K562 (cell line): ENCODE data around the gene WASF2. TPM values are rescaled to one million over a fixed set of nuclear protein-coding genes. Genes with fewer than 3 reads are reported as not detected.

Source experiments
- ATF1 ChIP-seq, 2 experiments: fragments of 450-650 bp in 1 of 2; IDR thresholded peaks; 2 replicates each; pipeline ENCODE4 v1.6.1; 2016; ENCODE audit warnings: missing compliant biosample characterization in 1 of 2, missing genetic modification characterization in 1 of 2
- BCOR ChIP-seq: fragments of 450-650 bp; IDR thresholded peaks from 2 replicates; pipeline ENCODE4 v1.6.1; 2016
- BRD4 ChIP-seq: fragments of 200-600 bp; sonication (generic); IDR thresholded peaks from 2 replicates; pipeline ENCODE4 v1.6.1; 2017; ENCODE audit warnings: inconsistent platforms
- E2F8 ChIP-seq: fragments of 450-650 bp; IDR thresholded peaks from 2 replicates; pipeline ENCODE4 v1.7.1; 2018; ENCODE audit warnings: mild to moderate bottlenecking, low read depth; ENCODE audit not compliant: partially characterized antibody
- HINFP ChIP-seq: fragments of 450-650 bp; conservative IDR thresholded peaks from 2 replicates; pipeline ENCODE4 v1.6.1; 2016; ENCODE audit warnings: missing genetic modification characterization, low read depth, mild to moderate bottlenecking, control low read depth, missing compliant biosample characterization
- HMG20B ChIP-seq: fragments of 250-450 bp; sonication (Bioruptor Pico); IDR thresholded peaks from 2 replicates; pipeline ENCODE4 v1.5.0; 2021; ENCODE audit warnings: mild to moderate bottlenecking
- MAZ ChIP-seq, 2 experiments: fragments of 450-650 bp in 1 of 2; sonication (generic) in 1 of 2; formaldehyde crosslinking; IDR thresholded peaks in 1 of 2; conservative IDR thresholded peaks in 1 of 2; 2 replicates each; pipeline versions ENCODE4 v1.4.0 to v1.5.0; 2020; ENCODE audit warnings: mild to moderate bottlenecking in 1 of 2, missing genetic modification reagents in 1 of 2
- MCM2 ChIP-seq: fragments of 450-650 bp; IDR thresholded peaks from 2 replicates; pipeline ENCODE4 v1.6.1; 2017; ENCODE audit warnings: low read depth, mild to moderate bottlenecking
- MTA2 ChIP-seq: fragments of 450-650 bp; IDR thresholded peaks from 2 replicates; pipeline ENCODE4 v1.6.1; 2016; ENCODE audit warnings: low read depth
- NFIC ChIP-seq: fragments of 450-650 bp; IDR thresholded peaks from 2 replicates; pipeline ENCODE4 v1.6.1; 2017; ENCODE audit warnings: mild to moderate bottlenecking, inconsistent platforms
- PTBP1 ChIP-seq: fragments of 200-400 bp; formaldehyde crosslinking; IDR thresholded peaks from 2 replicates; pipeline ENCODE4 v1.6.1; 2017; ENCODE audit warnings: low read depth, low read length
- SRSF1 ChIP-seq: fragments of 200-400 bp; formaldehyde crosslinking; IDR thresholded peaks from 2 replicates; pipeline ENCODE4 v1.6.1; 2017; ENCODE audit warnings: mild to moderate bottlenecking, low read depth, low read length, moderate library complexity
- TAL1 ChIP-seq: fragments of 450-650 bp; IDR thresholded peaks from 2 replicates; pipeline ENCODE4 v1.6.1; 2016; ENCODE audit warnings: mild to moderate bottlenecking
- ZC3H11A ChIP-seq: IDR thresholded peaks from 2 replicates; pipeline ENCODE4 v1.6.1; 2012; ENCODE audit warnings: low read depth, low read length, improper control_type of control experiment
- ZFX ChIP-seq: sonication (generic); formaldehyde crosslinking; IDR thresholded peaks from 2 replicates; pipeline ENCODE4 v1.8.0; 2022; ENCODE audit warnings: mild to moderate bottlenecking, missing genetic modification reagents, moderate library complexity
- ZNF263 ChIP-seq: sonication (generic); formaldehyde crosslinking; IDR thresholded peaks from 2 replicates; pipeline ENCODE4 v1.8.0; 2022; ENCODE audit warnings: mild to moderate bottlenecking, missing genetic modification reagents, borderline replicate concordance
- polyA plus RNA-seq, 8 experiments: library from polyadenylated mRNA; depleted of rRNA in 4 of 8; stranded (reverse) in 5 of 8; unstranded in 3 of 8; fragments of >200 nt; fragmentation: Nextera tagmentation in 2 of 8; fragmentation: Illumina TruSeq in 1 of 8; extraction: Ambion mirVana in 2 of 8; extraction: Trizol in 1 of 8; gene quantifications; 2 replicates each; pipeline versions ENCODE4 v1.2.1 to v1.2.3, GENCODE V29; 2011 to 2014; ENCODE audit warnings: inconsistent platforms in 1 of 8, missing spikeins in 1 of 8
- total RNA-seq, 7 experiments: library from RNA; depleted of rRNA in 6 of 7; stranded (reverse); fragments of >200 nt in 6 of 7; fragmentation: Illumina TruSeq in 2 of 7; extraction: Trizol in 2 of 7; gene quantifications; 2 replicates each; pipeline versions ENCODE4 v1.2.1 to v1.2.3, GENCODE V29; 2011 to 2021; ENCODE audit warnings: low replicate concordance in 1 of 7
- TF ChIP-seq, protein P1 (sequence below): fragments of 250-450 bp; sonication (Bioruptor Pico); IDR thresholded peaks from 2 replicates; pipeline ENCODE4 v1.9.0; 2021; ENCODE audit warnings: mild to moderate bottlenecking, inconsistent platforms
- TF ChIP-seq, protein P2 (sequence below): fragments of 250-450 bp; sonication (Bioruptor Pico); IDR thresholded peaks from 2 replicates; pipeline ENCODE4 v1.5.0; 2021; ENCODE audit warnings: mild to moderate bottlenecking, moderate library complexity

Gene WASF2
- total and polyA plus RNA-seq, 9 of the 15 experiments (the other 6 are each of a cell fraction or from before 2014, with no cell fraction given): 8.2 to 163 (median 31.2) TPM

GRCh38 chr1:27428316-27429028 is 61.5 kb downstream of the WASF2 start (continued):
- peak; percentile 63 for TF ChIP-seq E2F8
- TF ChIP-seq, protein P1, sequence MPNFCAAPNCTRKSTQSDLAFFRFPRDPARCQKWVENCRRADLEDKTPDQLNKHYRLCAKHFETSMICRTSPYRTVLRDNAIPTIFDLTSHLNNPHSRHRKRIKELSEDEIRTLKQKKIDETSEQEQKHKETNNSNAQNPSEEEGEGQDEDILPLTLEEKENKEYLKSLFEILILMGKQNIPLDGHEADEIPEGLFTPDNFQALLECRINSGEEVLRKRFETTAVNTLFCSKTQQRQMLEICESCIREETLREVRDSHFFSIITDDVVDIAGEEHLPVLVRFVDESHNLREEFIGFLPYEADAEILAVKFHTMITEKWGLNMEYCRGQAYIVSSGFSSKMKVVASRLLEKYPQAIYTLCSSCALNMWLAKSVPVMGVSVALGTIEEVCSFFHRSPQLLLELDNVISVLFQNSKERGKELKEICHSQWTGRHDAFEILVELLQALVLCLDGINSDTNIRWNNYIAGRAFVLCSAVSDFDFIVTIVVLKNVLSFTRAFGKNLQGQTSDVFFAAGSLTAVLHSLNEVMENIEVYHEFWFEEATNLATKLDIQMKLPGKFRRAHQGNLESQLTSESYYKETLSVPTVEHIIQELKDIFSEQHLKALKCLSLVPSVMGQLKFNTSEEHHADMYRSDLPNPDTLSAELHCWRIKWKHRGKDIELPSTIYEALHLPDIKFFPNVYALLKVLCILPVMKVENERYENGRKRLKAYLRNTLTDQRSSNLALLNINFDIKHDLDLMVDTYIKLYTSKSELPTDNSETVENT (CRISPR knock-in tag): no peak
- TF ChIP-seq MAZ (CRISPR knock-in tag; conservative IDR thresholded peaks at IDR 0.05 in 1 of 2, IDR thresholded peaks at IDR 0.05 in 1 of 2): peak; percentile 55 to 93; a peak in 2 of 4 replicates
- TF ChIP-seq HMG20B (CRISPR knock-in tag): no peak
- TF ChIP-seq BCOR: peak; percentile 67
- no peak for TF ChIP-seq ZFX (CRISPR knock-in tag)
- no peak for TF ChIP-seq ATF1 (CRISPR knock-in tag; IDR thresholded peaks at IDR 0.05)
- TF ChIP-seq ATF1 (tag; IDR thresholded peaks at IDR 0.05): no peak
- no peak for TF ChIP-seq HINFP
- no peak for TF ChIP-seq BRD4
- TF ChIP-seq, protein P2, sequence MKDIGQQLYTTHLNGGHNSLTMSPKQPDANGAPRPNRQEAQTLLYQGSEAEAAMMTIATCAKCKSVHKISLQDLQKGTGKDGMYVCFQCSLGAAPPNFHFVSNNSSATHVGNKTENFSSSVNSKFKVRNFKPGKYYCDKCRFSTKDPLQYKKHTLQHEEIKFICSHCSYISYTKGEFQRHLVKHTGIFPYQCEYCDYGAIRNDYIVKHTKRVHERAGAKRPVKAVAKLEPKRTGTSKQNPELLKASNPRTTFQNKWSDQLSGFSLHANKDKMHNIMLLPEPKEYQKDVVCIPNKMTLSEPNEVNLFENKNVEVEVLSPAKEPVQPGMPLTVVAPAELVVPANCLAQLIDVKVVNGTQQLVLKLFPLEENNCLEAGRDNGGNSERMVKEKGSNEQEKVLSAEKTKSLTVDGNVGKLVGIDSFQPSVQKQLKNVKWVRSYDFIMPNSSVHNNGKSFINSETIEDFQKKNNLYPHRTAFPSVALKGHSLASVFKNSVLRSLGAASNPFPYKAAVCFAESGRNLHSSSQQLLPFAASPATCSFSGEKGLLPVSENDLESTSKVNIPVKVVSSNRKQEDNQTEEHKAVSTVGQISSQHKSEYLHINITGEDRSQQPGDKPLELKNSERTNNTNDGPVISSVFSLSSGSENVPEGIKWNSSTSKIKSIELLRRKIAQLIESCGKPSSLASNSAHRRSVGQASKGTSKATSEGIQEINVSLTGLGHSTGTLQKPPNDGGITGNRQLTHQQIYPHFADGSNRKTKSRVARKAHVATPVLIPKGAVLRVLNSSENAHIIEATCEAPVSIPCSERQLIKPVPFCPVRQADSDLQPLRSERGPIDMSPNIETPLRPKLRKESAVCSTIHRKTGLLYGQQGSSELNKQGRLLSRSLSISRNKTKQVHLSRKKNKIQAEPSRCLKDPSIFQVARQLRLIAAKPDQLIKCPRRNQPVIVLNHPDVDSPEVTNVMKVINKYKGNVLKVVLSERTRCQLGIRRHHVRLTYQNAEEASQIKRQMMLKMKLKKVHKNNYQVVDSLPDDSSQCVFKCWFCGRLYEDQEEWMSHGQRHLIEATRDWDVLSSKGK: no peak
- no peak for TF ChIP-seq ZC3H11A
- peak; percentile 74; the same call in 1 of the 2 replicates for TF ChIP-seq ZNF263 (CRISPR knock-in tag)
- peak; percentile 40; the same call in 1 of the 2 replicates for TF ChIP-seq MTA2
- TF ChIP-seq SRSF1: no peak
- TF ChIP-seq MCM2: no peak
- TF ChIP-seq NFIC: peak; percentile 57; the same call in 1 of the 2 replicates
- peak; percentile 69 for TF ChIP-seq TAL1
- no peak for TF ChIP-seq PTBP1
